ENCODE data around the gene CCL15.

Gene CCL15

DNA sequence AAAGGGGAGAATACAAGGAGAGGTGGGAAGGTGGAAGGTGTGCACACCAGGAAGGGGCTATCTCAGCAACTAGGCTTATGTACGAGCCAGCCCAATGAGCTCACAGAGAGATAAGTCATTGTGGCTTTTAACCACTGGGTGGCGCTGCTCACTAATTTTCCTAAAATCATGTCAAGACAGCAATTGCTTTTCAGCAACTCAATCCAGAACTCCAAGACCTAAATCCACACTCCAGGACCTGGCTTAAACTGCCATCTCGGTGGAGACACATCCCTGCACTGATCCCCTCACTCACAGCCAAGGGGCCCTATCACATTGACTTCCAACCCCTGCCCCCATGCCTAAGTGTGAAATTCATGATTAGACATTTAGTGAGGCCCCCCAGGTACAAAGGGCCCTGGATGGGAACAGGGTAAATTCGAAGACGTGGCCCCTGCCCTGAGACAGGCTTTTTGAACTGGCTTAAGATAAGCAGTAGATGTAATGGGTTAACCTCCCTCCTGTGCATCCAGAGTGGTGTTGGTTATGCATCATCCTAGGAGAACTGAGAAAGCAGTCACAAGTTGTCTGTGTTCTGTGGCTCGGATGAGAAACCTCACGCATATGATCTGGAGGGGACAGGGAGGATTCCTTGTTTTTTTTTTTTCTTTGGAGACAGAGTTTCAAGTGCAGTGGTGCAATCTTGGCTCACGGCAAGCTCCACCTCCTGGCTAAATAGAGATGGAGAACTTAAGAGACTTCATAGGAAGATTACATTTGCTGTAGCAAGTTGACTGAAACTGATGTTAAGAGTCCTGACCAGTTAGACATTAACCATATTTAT, 31.6 kb downstream of the CCL15 start:
- no peak for TF ChIP-seq ZFX (IDR thresholded peaks at IDR 0.05; ENCODE audit: borderline replicate concordance)
- TF ChIP-seq, protein P1, sequence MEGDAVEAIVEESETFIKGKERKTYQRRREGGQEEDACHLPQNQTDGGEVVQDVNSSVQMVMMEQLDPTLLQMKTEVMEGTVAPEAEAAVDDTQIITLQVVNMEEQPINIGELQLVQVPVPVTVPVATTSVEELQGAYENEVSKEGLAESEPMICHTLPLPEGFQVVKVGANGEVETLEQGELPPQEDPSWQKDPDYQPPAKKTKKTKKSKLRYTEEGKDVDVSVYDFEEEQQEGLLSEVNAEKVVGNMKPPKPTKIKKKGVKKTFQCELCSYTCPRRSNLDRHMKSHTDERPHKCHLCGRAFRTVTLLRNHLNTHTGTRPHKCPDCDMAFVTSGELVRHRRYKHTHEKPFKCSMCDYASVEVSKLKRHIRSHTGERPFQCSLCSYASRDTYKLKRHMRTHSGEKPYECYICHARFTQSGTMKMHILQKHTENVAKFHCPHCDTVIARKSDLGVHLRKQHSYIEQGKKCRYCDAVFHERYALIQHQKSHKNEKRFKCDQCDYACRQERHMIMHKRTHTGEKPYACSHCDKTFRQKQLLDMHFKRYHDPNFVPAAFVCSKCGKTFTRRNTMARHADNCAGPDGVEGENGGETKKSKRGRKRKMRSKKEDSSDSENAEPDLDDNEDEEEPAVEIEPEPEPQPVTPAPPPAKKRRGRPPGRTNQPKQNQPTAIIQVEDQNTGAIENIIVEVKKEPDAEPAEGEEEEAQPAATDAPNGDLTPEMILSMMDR (IDR thresholded peaks at IDR 0.05) = peak; percentile 85
- H3K27ac ChIP-seq = no peak overlapping the region

DNA sequence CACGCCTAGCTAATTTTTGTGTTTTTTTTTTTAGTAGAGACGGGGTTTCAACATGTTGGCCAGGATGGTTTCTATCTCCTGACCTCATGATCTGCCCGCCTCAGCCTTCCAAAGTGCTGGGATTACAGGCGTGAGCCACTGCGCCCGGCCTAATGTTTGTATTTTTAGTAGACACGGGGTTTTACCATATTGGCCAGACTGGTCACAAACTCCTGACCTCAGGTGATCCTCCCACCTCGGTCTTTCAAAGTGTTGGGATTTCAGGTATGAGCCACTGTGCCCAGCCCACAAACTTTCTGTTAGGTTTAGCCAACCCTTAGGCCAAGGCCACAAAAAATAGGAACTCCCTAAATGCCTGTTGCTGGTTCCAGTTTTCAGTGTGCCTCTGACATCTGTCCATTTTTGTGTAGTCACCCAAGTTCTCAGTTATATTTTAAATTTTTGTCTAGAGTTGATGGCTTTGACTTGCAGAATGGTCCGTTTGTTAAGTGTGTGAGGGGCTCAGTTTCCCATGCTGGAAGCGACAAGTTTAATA, 32.8 kb downstream of the CCL15 start:
- H3K27ac ChIP-seq = no peak overlapping the region
- TF ChIP-seq, protein P1 (IDR thresholded peaks at IDR 0.05) = no peak
- no peak for TF ChIP-seq ZFX (IDR thresholded peaks at IDR 0.05; ENCODE audit: borderline replicate concordance)

DNA sequence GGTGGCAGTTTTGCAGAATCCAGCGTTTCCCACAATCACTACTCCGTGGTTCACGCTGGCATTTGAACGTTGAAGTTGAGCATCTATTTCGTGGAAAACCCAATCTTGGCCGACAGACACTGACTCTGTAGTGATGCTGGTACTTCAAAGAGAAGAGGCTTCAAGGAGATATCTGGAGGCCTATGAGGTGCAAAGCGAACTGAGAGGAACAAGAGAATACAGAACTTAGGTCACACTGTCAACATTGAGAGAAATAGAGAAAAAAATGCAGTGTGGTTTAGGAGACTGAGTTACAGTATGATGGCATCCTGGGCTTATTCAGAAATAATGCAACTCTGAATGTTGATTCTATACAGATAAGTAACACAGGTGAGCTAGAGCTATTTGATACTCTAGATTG, 36.1 kb downstream of the CCL15 start:
- no peak for TF ChIP-seq ZFX (IDR thresholded peaks at IDR 0.05; ENCODE audit: borderline replicate concordance)
- TF ChIP-seq, protein P1 (IDR thresholded peaks at IDR 0.05) = no peak
- H3K27ac ChIP-seq = no peak overlapping the region

DNA sequence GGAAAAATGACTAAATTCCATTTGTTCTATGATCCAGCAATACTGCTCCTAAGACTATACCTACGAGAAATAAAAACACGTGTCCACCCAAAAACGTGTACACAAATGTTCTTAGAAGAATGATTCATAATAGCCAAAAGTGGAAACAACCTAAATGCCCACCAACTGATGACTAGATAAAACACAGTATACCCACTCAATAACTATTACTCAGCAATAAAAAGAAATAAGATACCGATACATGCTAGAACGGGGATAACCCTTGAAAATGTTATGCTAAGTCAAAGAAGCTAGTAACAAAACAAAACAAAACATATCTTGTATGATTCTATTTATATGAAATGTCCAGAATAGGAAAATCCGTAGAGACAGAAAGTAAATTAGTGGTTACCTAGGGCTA, 37.7 kb downstream of the CCL15 start:
- TF ChIP-seq ZFX (IDR thresholded peaks at IDR 0.05; ENCODE audit: borderline replicate concordance) = no peak
- TF ChIP-seq, protein P1 (IDR thresholded peaks at IDR 0.05) = no peak

DNA sequence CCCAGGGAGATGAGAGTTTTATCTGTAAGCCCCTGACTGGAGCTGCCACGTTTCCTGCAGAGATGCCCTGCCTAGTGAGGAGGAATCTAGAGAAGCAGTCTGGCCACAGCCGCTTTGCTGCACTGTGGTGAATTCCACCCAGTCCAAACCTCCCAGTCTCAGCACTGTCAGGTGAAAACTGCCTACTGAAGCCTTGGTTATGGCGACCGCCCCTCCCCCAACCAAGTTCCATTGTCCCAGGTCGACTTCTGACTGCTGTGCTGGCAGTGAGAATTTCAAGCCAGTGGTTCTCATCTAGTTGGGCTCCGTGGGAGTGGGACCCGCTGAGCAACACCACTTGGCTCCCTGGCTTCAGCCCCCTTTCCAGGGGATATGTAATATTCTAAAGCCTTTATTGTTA, 47.6 kb downstream of the CCL15 start:
- H3K27ac ChIP-seq = no peak overlapping the region
- TF ChIP-seq, protein P1 (IDR thresholded peaks at IDR 0.05) = no peak
- TF ChIP-seq ZFX (IDR thresholded peaks at IDR 0.05; ENCODE audit: borderline replicate concordance) = no peak

More for the DNA sequence above, 37.7 kb downstream of the CCL15 start:
- no peak overlapping the region for H3K27ac ChIP-seq

DNA sequence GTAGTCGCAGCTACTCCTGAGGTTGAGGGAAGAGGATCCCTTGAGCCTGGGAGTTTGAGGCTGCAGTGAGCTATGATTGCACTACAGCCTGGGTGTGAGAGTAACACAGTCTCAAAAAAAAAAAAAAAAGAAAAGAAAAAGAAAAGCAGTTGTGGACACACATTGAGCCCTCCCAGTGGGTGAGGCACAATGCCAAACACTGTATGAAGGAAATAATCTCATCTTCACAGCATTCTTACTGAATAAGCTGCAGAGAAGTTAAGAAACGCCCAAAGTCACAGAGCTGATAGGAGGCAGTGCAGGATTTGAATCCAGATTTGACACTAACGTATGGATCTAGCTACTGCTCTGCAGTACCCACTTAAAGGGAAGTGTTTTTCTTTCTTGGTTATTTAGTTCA, 52.0 kb downstream of the CCL15 start:
- no peak for TF ChIP-seq ZFX (IDR thresholded peaks at IDR 0.05; ENCODE audit: borderline replicate concordance)
- TF ChIP-seq, protein P1 (IDR thresholded peaks at IDR 0.05) = no peak
- H3K27ac ChIP-seq = no peak overlapping the region

DNA sequence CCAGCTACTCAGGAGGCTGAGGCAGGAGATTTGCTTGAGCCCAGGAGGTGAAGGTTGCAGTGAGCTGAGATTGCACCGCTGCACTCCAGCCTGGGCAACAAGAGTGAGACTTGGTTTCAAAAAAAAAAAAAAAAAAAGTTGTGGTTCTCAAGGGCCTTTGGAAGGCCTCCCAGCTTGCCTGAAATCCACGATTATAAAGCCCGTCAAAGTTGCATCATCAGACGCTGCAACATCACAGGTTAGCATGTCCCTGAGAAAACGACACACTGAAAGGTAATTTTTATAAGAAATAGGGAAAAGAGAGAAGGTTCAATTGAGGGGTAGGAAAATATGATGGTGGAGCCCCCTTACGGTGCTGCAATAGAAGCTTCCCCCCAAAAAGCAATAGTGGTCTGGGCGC, 53.3 kb downstream of the CCL15 start:
- TF ChIP-seq, protein P1 (IDR thresholded peaks at IDR 0.05) = no peak
- no peak for TF ChIP-seq ZFX (IDR thresholded peaks at IDR 0.05; ENCODE audit: borderline replicate concordance)
- H3K27ac ChIP-seq = no peak overlapping the region

Data from 22Rv1 (cell line).